Stomach (tissue), 9 donors: ENCODE measurements around the gene SERTAD3. TPM values are rescaled to one million over a fixed set of nuclear protein-coding genes. Genes with fewer than 3 reads are reported as not detected.

ENCODE experiments used
- DNase-seq, 2 donors: peaks; one replicate each; pipeline versions ENCODE4 v3.0.0 to v3.0.0-alpha.2; 2013 to 2019
- H3K27ac ChIP-seq, 5 donors: fragments of 200-600 bp in 4 of 5; sonication (generic) in 4 of 5; one replicate each; pipeline ENCODE4 v1.5.1; 2013 to 2019; ENCODE audit warnings: mild to moderate bottlenecking in 1 of 5, moderate library complexity in 1 of 5
- H3K27me3 ChIP-seq, 3 donors: fragments of 200-600 bp; sonication (generic); one replicate each; pipeline ENCODE4 v1.5.1; 2017 to 2019; ENCODE audit warnings: mixed run types in 1 of 3
- H3K36me3 ChIP-seq, 4 donors: fragments of 200-600 bp; sonication (generic); 1 replicate in 3 of 4; 2 replicates in 1 of 4; pipeline ENCODE4 v1.5.1; 2016 to 2019
- H3K4me1 ChIP-seq, 4 donors: fragments of 200-600 bp; sonication (generic); one replicate each; pipeline ENCODE4 v1.5.1; 2016 to 2019
- H3K4me3 ChIP-seq, 4 donors: fragments of 200-600 bp; sonication (generic) in 3 of 4; one replicate each; pipeline ENCODE4 v1.5.1; 2016 to 2019; ENCODE audit warnings: mild to moderate bottlenecking in 1 of 4
- H3K9me3 ChIP-seq, 4 donors: fragments of 200-600 bp; sonication (generic); one replicate each; pipeline ENCODE4 v1.5.1; 2016 to 2019
- EP300 ChIP-seq: sonication (generic); formaldehyde crosslinking; IDR thresholded peaks from one replicate; pipeline ENCODE4 v1.6.1; 2017; ENCODE audit warnings: antibody characterized with exemption
- POLR2A ChIP-seq, 4 donors: fragments of 450-650 bp; IDR thresholded peaks; one replicate each; pipeline ENCODE4 v1.6.1; 2016; ENCODE audit warnings: antibody characterized with exemption in 4 of 4, control low read depth in 2 of 4, mild to moderate bottlenecking in 1 of 4, moderate library complexity in 1 of 4
- POLR2AphosphoS5 ChIP-seq, 3 donors: sonication (generic); formaldehyde crosslinking; IDR thresholded peaks; one replicate each; pipeline ENCODE4 v1.6.1; 2016; ENCODE audit warnings: antibody characterized with exemption in 3 of 3
- WGBS, 5 donors: extraction: QIAGEN DNeasy Blood & Tissue Kit in 3 of 5; methylation state at CpG; one replicate each; pipeline versions ENCODE4 v1.1.5 to v1.1.7; 2013 to 2018; 5-methylcytosine and 5-hydroxymethylcytosine counted together
- intact Hi-C: fragments of 100-400 bp; cut with DNase I; formaldehyde crosslinking; loops from one replicate; pipeline ENCODE4 v1.15.1; 2023; ENCODE audit warnings: low total_unique reads
- polyA plus RNA-seq, 3 donors: library from polyadenylated mRNA; stranded (reverse); fragments of 200-250 nt; gene quantifications; one replicate each; pipeline ENCODE4 v1.2.3, GENCODE V29; 2013
- small RNA-seq, 4 donors: library from RNA; depleted of rRNA; stranded (forward); fragments of <200 nt; gene quantifications; one replicate each; pipeline ENCODE3, GENCODE V24; 2016
- total RNA-seq, 5 donors: library from RNA; depleted of rRNA; stranded (reverse); fragments of >200 nt; gene quantifications; one replicate each; pipeline versions ENCODE4 v1.1.0 to v1.2.3, GENCODE V29; 2014 to 2016
- TF ChIP-seq, protein P1 (sequence below), 7 experiments: fragments of 450-650 bp in 4 of 7; fragments of 200-600 bp in 3 of 7; sonication (generic) in 3 of 7; IDR thresholded peaks; one replicate each; pipeline ENCODE4 v1.5.1; 2016 to 2019; ENCODE audit warnings: antibody characterized with exemption in 7 of 7, control low read depth in 2 of 7, mild to moderate bottlenecking in 1 of 7
- donor health status: healthy with polysubstance abuse.
- donor health status: Bipolar disorder and iron deficiency.
- donor health status: healthy.

SERTAD3 gene
- total and polyA plus RNA-seq, 8 donors: 6.2 to 41.4 (median 27.7) TPM

DNA sequence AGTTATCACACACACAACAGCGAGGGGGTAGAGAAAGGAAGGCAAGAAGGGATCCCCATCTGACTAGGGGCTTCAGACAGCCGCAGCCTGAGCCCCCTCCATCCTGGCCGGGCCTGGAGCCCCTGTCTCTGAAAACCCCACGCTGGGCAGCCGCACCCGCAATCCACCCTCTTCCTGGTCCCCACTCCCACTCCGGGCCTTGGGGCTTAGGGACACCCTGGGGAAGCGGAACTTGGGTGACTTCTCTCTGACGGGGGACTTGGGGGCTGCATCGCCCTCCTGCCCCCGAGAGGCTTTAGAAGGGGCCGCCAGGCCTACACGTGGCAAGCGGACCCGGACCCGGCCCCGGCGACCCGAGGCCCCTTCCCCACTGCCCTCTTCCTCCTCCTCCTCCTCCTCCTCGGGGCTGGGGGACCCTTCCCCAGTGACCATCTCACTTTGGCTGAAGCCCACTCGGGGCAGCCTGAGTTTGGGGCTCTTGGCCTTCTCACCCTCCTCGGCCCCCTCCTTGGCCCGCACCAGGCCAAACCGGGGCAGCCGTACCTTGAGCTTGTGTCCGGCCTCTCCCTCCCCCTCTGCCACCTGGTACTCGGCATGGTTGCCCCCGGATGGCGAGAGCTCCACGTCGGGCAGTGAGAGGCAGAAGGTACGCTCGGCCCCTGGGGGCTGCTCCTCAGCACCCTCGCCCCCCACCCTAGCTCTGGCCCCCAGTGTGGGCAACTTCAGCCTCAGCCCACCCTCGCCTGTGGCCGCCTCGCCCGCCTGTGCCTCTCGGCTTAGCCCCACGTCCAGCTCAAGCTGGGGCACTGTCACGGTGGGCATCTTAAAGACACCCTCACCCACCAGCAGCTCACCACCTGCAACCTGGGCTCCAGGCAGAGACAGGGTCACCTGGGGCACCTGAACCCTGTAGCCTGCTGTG lies 50.0 kb downstream of the SERTAD3 start:
- H3K27me3 ChIP-seq: no peaks in the 10 kb centered on the region
- no peak for TF ChIP-seq POLR2AphosphoS5 (IDR thresholded peaks at IDR 0.05)
- H3K9me3 ChIP-seq: no peaks in the 10 kb centered on the region
- no peak for DNase-seq
- intact Hi-C loops: no loop called here
- no peak overlapping the region for H3K4me3 ChIP-seq
- peaks cover 0 to 17% (median 3%) of the 10 kb centered on the region in 4 donors for H3K4me1 ChIP-seq
- peaks cover 0 to 21% (median 11%) of the 10 kb centered on the region in 4 donors for H3K36me3 ChIP-seq
- WGBS, 5 donors: 87 to 93% (median 90%) methylated on average over 30 to 41 of the region's 41 CpGs
- H3K27ac ChIP-seq: no peak overlapping the region

DNA sequence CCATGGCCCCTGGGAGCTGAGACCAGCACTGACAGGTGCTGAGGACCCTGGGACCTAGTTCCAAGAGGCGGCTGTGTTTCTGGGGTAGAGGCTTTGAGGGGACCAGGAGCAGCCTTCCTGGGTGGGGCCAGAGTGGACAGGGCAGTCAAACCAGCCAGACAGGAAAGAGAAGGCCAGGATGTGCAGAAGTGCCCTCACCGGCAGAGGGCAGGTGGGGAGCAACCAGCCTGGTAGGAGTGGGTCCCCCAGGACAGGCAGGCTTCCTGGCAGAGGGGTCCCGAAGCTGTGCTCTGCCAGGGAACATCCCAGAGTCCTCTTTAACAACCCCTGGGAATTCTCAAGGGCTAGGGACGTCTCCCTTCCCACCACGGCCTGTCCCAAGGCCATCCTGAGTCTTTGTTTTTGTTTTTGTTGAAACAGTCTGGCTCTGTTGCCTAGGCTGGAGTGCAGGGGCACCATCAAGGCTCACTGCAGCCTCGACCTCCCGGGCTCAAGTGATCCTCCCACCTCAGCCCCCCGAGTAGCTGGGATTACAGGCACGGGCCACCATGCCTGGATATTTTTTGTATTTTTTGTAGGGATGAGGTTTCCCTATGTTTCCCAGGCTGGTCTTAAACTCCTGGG lies 51.1 kb downstream of the SERTAD3 start:
- H3K27ac ChIP-seq: no peak overlapping the region
- peaks cover 0 to 8% (median 0%) of the 10 kb centered on the region in 4 donors for H3K4me1 ChIP-seq
- peak; percentile 53 to 75 for DNase-seq
- intact Hi-C loops: no loop called here
- H3K9me3 ChIP-seq: no peaks in the 10 kb centered on the region
- TF ChIP-seq, protein P1, sequence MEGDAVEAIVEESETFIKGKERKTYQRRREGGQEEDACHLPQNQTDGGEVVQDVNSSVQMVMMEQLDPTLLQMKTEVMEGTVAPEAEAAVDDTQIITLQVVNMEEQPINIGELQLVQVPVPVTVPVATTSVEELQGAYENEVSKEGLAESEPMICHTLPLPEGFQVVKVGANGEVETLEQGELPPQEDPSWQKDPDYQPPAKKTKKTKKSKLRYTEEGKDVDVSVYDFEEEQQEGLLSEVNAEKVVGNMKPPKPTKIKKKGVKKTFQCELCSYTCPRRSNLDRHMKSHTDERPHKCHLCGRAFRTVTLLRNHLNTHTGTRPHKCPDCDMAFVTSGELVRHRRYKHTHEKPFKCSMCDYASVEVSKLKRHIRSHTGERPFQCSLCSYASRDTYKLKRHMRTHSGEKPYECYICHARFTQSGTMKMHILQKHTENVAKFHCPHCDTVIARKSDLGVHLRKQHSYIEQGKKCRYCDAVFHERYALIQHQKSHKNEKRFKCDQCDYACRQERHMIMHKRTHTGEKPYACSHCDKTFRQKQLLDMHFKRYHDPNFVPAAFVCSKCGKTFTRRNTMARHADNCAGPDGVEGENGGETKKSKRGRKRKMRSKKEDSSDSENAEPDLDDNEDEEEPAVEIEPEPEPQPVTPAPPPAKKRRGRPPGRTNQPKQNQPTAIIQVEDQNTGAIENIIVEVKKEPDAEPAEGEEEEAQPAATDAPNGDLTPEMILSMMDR (IDR thresholded peaks at IDR 0.05): peak in 2 of 7 experiments; percentile 14 to 38
- TF ChIP-seq POLR2AphosphoS5 (IDR thresholded peaks at IDR 0.05): no peak
- peaks cover 0 to 21% (median 11%) of the 10 kb centered on the region in 4 donors for H3K36me3 ChIP-seq
- WGBS, 5 donors: 42 to 59% (median 48%) methylated on average over 9 of the region's 9 CpGs
- no peaks in the 10 kb centered on the region for H3K27me3 ChIP-seq
- no peak overlapping the region for H3K4me3 ChIP-seq

DNA sequence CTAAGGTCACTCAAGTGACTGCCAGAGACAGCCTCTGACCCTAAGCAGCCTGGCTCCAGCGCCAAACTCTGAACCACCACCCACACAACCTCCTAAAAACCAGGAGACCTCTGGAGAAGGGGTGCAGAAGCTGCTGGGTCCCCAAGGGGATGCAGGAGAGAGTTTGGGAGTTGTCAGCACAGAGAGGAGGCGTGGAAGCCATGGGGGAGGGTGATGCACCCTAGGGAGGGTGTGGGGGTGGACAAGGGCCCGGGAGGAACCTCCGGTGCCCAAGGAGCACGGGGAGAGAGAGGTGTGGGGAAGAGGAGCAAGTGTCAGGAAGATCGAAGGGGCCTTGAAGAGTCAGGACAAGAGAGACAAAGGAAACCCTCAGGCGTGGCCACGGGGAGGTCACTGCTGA lies 52.0 kb downstream of the SERTAD3 start:
- Histone ChIP-seq H3K4me3 (no peak overlapping the region), H3K27me3 (no peaks in the 10 kb centered on the region), H3K9me3 (no peaks in the 10 kb centered on the region), H3K4me1 (peaks cover 0 to 8% (median 0%) of the 10 kb centered on the region in 4 donors), H3K27ac (no peak overlapping the region), H3K36me3 (peaks cover 0 to 14% (median 4%) of the 10 kb centered on the region in 4 donors)
- 62 to 72% (median 67%) methylated on average over 8 of the region's 8 CpGs for WGBS, 5 donors
- TF ChIP-seq, protein P1 (IDR thresholded peaks at IDR 0.05): no peak
- no peak for TF ChIP-seq EP300
- no peak for TF ChIP-seq POLR2A (IDR thresholded peaks at IDR 0.05)
- no peak for TF ChIP-seq POLR2AphosphoS5 (IDR thresholded peaks at IDR 0.05)
- intact Hi-C loops: no loop called here
- DNase-seq: no peak

Small RNAs within 50 kb of the gene (small RNA-seq; reads per million reads assigned to genes)
- 0 reads per million in 4 donors for gene RF00017

Other genes with a start within 250 kb of the SERTAD3 start
- under 1 TPM in 1 of 5 donors, not detected in 4; 0.37 TPM for gene TTC9B, start 226.0 kb downstream of the SERTAD3 start, total RNA-seq
- under 1 TPM in 1 of 3 donors, not detected in 2; 0.35 TPM for gene TTC9B, start 226.0 kb downstream of the SERTAD3 start, polyA plus RNA-seq
- not detected for gene CCNP, start 217.6 kb downstream of the SERTAD3 start, total RNA-seq
- gene CCNP, start 217.6 kb downstream of the SERTAD3 start, polyA plus RNA-seq: under 1 TPM in 2 of 3 donors, not detected in 1; 0.19 to 0.48 TPM
- gene AKT2, start 159.0 kb downstream of the SERTAD3 start, total RNA-seq: 100 to 1,000 TPM in 3 of 5 donors, 10 to 100 TPM in 2; 71.8 to 227 (median 104) TPM
- 10 to 100 TPM; 26.0 to 42.5 (median 37.6) TPM for gene AKT2, start 159.0 kb downstream of the SERTAD3 start, polyA plus RNA-seq
- 10 to 100 TPM in 1 of 5 donors, 1 to 10 TPM in 3, under 1 TPM in 1; 0.58 to 59.7 (median 4.5) TPM for gene C19orf47, start 95.9 kb downstream of the SERTAD3 start, total RNA-seq
- gene C19orf47, start 95.9 kb downstream of the SERTAD3 start, polyA plus RNA-seq: 10 to 100 TPM in 2 of 3 donors, 1 to 10 TPM in 1; 9.6 to 14.8 (median 14.4) TPM
- 100 to 1,000 TPM in 4 of 5 donors, 10 to 100 TPM in 1; 95.6 to 273 (median 257) TPM for gene PLD3, start 95.6 kb downstream of the SERTAD3 start, total RNA-seq
- gene PLD3, start 95.6 kb downstream of the SERTAD3 start, polyA plus RNA-seq: 10 to 100 TPM; 58.8 to 85.2 (median 74.9) TPM
- gene HIPK4, start 54.2 kb downstream of the SERTAD3 start, total RNA-seq: not detected
- under 1 TPM; 0.05 to 0.46 (median 0.12) TPM for gene HIPK4, start 54.2 kb downstream of the SERTAD3 start, polyA plus RNA-seq
- gene PRX, start 31.0 kb downstream of the SERTAD3 start, total RNA-seq: 1 to 10 TPM in 4 of 5 donors, not detected in 1; 4.3 to 8.6 (median 6.3) TPM
- 1 to 10 TPM; 1.6 to 2.7 (median 2.1) TPM for gene PRX, start 31.0 kb downstream of the SERTAD3 start, polyA plus RNA-seq
- 10 to 100 TPM in 1 of 5 donors, 1 to 10 TPM in 3, not detected in 1; 8.6 to 16.8 (median 9.7) TPM for gene SERTAD1, start 18.3 kb downstream of the SERTAD3 start, total RNA-seq
- 10 to 100 TPM; 11.2 to 36.5 (median 25.2) TPM for gene SERTAD1, start 18.3 kb downstream of the SERTAD3 start, polyA plus RNA-seq
- gene BLVRB, start 21.4 kb upstream of the SERTAD3 start, total RNA-seq: 100 to 1,000 TPM in 4 of 5 donors, 10 to 100 TPM in 1; 54.3 to 561 (median 121) TPM
- gene BLVRB, start 21.4 kb upstream of the SERTAD3 start, polyA plus RNA-seq: 100 to 1,000 TPM; 247 to 492 (median 288) TPM
- gene SPTBN4, start 22.7 kb upstream of the SERTAD3 start, total RNA-seq: 10 to 100 TPM in 1 of 5 donors, 1 to 10 TPM in 3, not detected in 1; 2.2 to 18.1 (median 2.6) TPM
- gene SPTBN4, start 22.7 kb upstream of the SERTAD3 start, polyA plus RNA-seq: 1 to 10 TPM; 1.4 to 2.2 (median 2.0) TPM
- gene SHKBP1, start 132.5 kb upstream of the SERTAD3 start, total RNA-seq: 100 to 1,000 TPM in 1 of 5 donors, 10 to 100 TPM in 4; 15.8 to 102 (median 70.6) TPM
- 10 to 100 TPM; 76.1 to 95.7 (median 79.9) TPM for gene SHKBP1, start 132.5 kb upstream of the SERTAD3 start, polyA plus RNA-seq
- 1,000 to 10,000 TPM in 1 of 5 donors, 100 to 1,000 TPM in 3, 10 to 100 TPM in 1; 79.0 to 1,027 (median 190) TPM for gene LTBP4, start 157.0 kb upstream of the SERTAD3 start, total RNA-seq
- gene LTBP4, start 157.0 kb upstream of the SERTAD3 start, polyA plus RNA-seq: 100 to 1,000 TPM in 1 of 3 donors, 10 to 100 TPM in 2; 66.1 to 102 (median 98.6) TPM
- 100 to 1,000 TPM in 2 of 5 donors, 10 to 100 TPM in 3; 14.7 to 254 (median 31.6) TPM for gene NUMBL, start 246.3 kb upstream of the SERTAD3 start, total RNA-seq
- 10 to 100 TPM; 10.1 to 12.9 (median 11.6) TPM for gene NUMBL, start 246.3 kb upstream of the SERTAD3 start, polyA plus RNA-seq